ENCODE results near the gene IDI1.
A peak's percentile ranks its signal among the peaks of the same experiment; 100 is the strongest.
"Not testable (repeated sequence)": the region's sequence is repeated elsewhere in the genome, so short reads cannot be mapped to it uniquely, and the experiment has no call there.

The IDI1 gene

GRCh38 chr10:1048732-1049424 is at the start of gene IDI1:
TSS of gene IDI1 (minus strand) at chr10:1049119. CDS start at chr10:1049003, 116 bp downstream.
- peak; percentile 87 to 92 (median 91) for DNase-seq (ENCODE audit: low read depth in 3 of 3, low spot score in 1 of 3)

- no peak for DNase-seq (ENCODE audit: low read depth in 3 of 3, low spot score in 1 of 3)
Measured at GRCh38 chr10:1097436-1097835, 48.5 kb upstream of the IDI1 start.

GRCh38 chr10:1096287-1096889 is 47.5 kb upstream of the IDI1 start:
- DNase-seq (ENCODE audit: low read depth in 3 of 3, low spot score in 1 of 3), result no peak

GRCh38 chr10:1095498-1095897 is 46.6 kb upstream of the IDI1 start:
- no peak for DNase-seq (ENCODE audit: low read depth in 3 of 3, low spot score in 1 of 3)

GRCh38 chr10:1094112-1095057 is 45.5 kb upstream of the IDI1 start:
- peak in 1 of 3 donors; percentile 19 for DNase-seq (ENCODE audit: low read depth in 3 of 3, low spot score in 1 of 3)

- DNase-seq (ENCODE audit: low read depth in 3 of 3, low spot score in 1 of 3), result no peak
Measured at GRCh38 chr10:1093696-1094095, 44.8 kb upstream of the IDI1 start.

GRCh38 chr10:1090696-1091095 is 41.8 kb upstream of the IDI1 start:
- no peak for DNase-seq (ENCODE audit: low read depth in 3 of 3, low spot score in 1 of 3)

GRCh38 chr10:1089017-1089689 is 40.2 kb upstream of the IDI1 start:
- DNase-seq (ENCODE audit: low read depth in 3 of 3, low spot score in 1 of 3), result no peak

- DNase-seq (ENCODE audit: low read depth in 3 of 3, low spot score in 1 of 3), result no peak
Measured at GRCh38 chr10:1086787-1087186, 37.9 kb upstream of the IDI1 start.

GRCh38 chr10:1085258-1085657 is 36.3 kb upstream of the IDI1 start:
- no peak for DNase-seq (ENCODE audit: low read depth in 3 of 3, low spot score in 1 of 3)

GRCh38 chr10:1084011-1084950 is 35.4 kb upstream of the IDI1 start:
- DNase-seq (ENCODE audit: low read depth in 3 of 3, low spot score in 1 of 3), result no peak

- no peak for DNase-seq (ENCODE audit: low read depth in 3 of 3, low spot score in 1 of 3)
Measured at GRCh38 chr10:1083581-1083980, 34.7 kb upstream of the IDI1 start.

- DNase-seq (ENCODE audit: low read depth in 3 of 3, low spot score in 1 of 3), result no peak
Measured at GRCh38 chr10:1078668-1079067, 29.7 kb upstream of the IDI1 start.

GRCh38 chr10:1074748-1075308 is 25.9 kb upstream of the IDI1 start:
- no peak for DNase-seq (ENCODE audit: low read depth in 3 of 3, low spot score in 1 of 3)

- no peak for DNase-seq (ENCODE audit: low read depth in 3 of 3, low spot score in 1 of 3)
Measured at GRCh38 chr10:1074052-1074747, 25.3 kb upstream of the IDI1 start.

GRCh38 chr10:1070919-1071318 is 22.0 kb upstream of the IDI1 start:
- DNase-seq (ENCODE audit: low read depth in 3 of 3, low spot score in 1 of 3), result no peak

- no peak for DNase-seq (ENCODE audit: low read depth in 3 of 3, low spot score in 1 of 3)
Measured at GRCh38 chr10:1068380-1069361, 19.8 kb upstream of the IDI1 start.

GRCh38 chr10:1066734-1067133 is 17.8 kb upstream of the IDI1 start:
- not testable (repeated sequence) for DNase-seq (ENCODE audit: low read depth in 3 of 3, low spot score in 1 of 3)
